Erythroblast (primary cell): Measurements from ENCODE around the gene ARL4A.

Source experiments
- GATA1 ChIP-seq: IDR thresholded peaks from 2 replicates; pipeline ENCODE4 v1.6.1; 2011; ENCODE audit warnings: low read depth, mild to moderate bottlenecking, control low read depth, low read length, moderate library complexity
- POLR2A ChIP-seq: IDR thresholded peaks from 2 replicates; pipeline ENCODE4 v1.6.1; 2011; ENCODE audit warnings: mild to moderate bottlenecking, low read length

- TF ChIP-seq POLR2A (no peak), GATA1 (no peak)
Observed at GRCh38 chr7:12731775-12732174, 44.3 kb downstream of the ARL4A start.
